HCT116 (cell line): ENCODE measurements around the gene INHBA. TPM values are rescaled to one million over a fixed set of nuclear protein-coding genes. Genes with fewer than 3 reads are reported as not detected.
A peak's percentile ranks its signal among the peaks of the same experiment; 100 is the strongest.

ENCODE experiments used
- ATAC-seq: fragments of 200-7000 bp; cut with Tn5 transposase; 2 replicates; pipeline ENCODE4 v1.9.1; 2020; ENCODE audit warnings: mild to moderate bottlenecking, moderate library complexity
- BruUV-seq: library from RNA; stranded (reverse); fragments of 400-500 nt; replicated peaks from 2 replicates; lab custom pipeline; 2021; lab: Mats Ljungman, UMichigan
- CTCF ChIA-PET: fragments of 300-600 bp; sonication (Branson Sonifier 250); formaldehyde crosslinking; loops from one replicate; lab custom pipeline; 2021; ENCODE audit warnings: antibody characterized with exemption; lab: Charles Lee
- POLR2A ChIA-PET: fragments of 300-600, 350-600 bp; sonication (Branson Sonifier 250); formaldehyde crosslinking; loops from one replicate; lab custom pipeline; 2021; ENCODE audit warnings: antibody characterized with exemption; lab: Charles Lee
- RAD21 ChIA-PET, 2 experiments: fragments of 300-600 bp; sonication (Branson Sonifier 250); formaldehyde crosslinking; loops; one replicate each; lab custom pipeline; 2023; ENCODE audit warnings: low total read pairs in 2 of 2; ENCODE audit not compliant: uncharacterized antibody in 2 of 2, unreplicated experiment in 2 of 2, low non-redundant PET in 1 of 2; lab: Charles Lee
- DNase-seq: peaks from one replicate; pipeline ENCODE4 v3.0.0-alpha.2; 2010; ENCODE audit warnings: low read depth, low spot score
- H2AFZ ChIP-seq: fragments of 200-600 bp; shearing (Covaris generic), sonication (generic); 2 replicates; pipeline ENCODE4 v1.6.1; 2017; ENCODE audit warnings: low read depth, mixed run types, mixed read lengths, antibody characterized with exemption, low read length; ENCODE audit not compliant: poor library complexity, severe bottlenecking
- H3K27ac ChIP-seq: 2 replicates; pipeline ENCODE4 v1.5.1; 2012; ENCODE audit warnings: low read depth, low read length
- H3K27me3 ChIP-seq: fragments of 200-600 bp; sonication (generic); 2 replicates; pipeline ENCODE4 v1.6.1; 2016; ENCODE audit warnings: mixed run types, low read length, mixed read lengths; ENCODE audit not compliant: insufficient read depth
- H3K36me3 ChIP-seq, 2 experiments: fragments of 200-500 bp in 1 of 2; fragments of 200-600 bp in 1 of 2; sonication (Bioruptor generic) in 1 of 2; sonication (generic) in 1 of 2; 2 replicates each; pipeline versions ENCODE4 v1.5.1 to v1.6.1; 2014 to 2016; ENCODE audit warnings: low read length in 2 of 2, inconsistent platforms in 1 of 2, mixed read lengths in 1 of 2, mixed run types in 1 of 2; ENCODE audit not compliant: insufficient read depth in 2 of 2, control insufficient read depth in 1 of 2
- H3K4me1 ChIP-seq, 2 experiments: fragments of 200-600 bp in 1 of 2; sonication (generic) in 1 of 2; 2 replicates each; pipeline versions ENCODE4 v1.5.1 to v1.6.1; 2012 to 2017; ENCODE audit warnings: low read length in 2 of 2, inconsistent platforms in 1 of 2, mild to moderate bottlenecking in 1 of 2, mixed read lengths in 1 of 2, mixed run types in 1 of 2, moderate library complexity in 1 of 2; ENCODE audit not compliant: insufficient read depth in 2 of 2, control insufficient read depth in 1 of 2
- H3K4me2 ChIP-seq: fragments of 200-600 bp; sonication (generic); 2 replicates; pipeline ENCODE4 v1.6.1; 2017; ENCODE audit warnings: mixed run types, low read length, mixed read lengths
- H3K4me3 ChIP-seq, 2 experiments: fragments of 200-600 bp in 1 of 2; sonication (generic) in 1 of 2; replicated peaks in 1 of 2; 2 replicates each; pipeline ENCODE4 v1.5.1; 2011 to 2016; ENCODE audit warnings: low read length in 2 of 2, control low read depth in 1 of 2, low read depth in 1 of 2, mild to moderate bottlenecking in 1 of 2, mixed read lengths in 1 of 2, mixed run types in 1 of 2
- H3K79me2 ChIP-seq: fragments of 200-600 bp; sonication (generic); 2 replicates; pipeline ENCODE4 v1.6.1; 2017; ENCODE audit warnings: mild to moderate bottlenecking, mixed run types, low read length, moderate library complexity, mixed read lengths; ENCODE audit not compliant: insufficient read depth
- H3K9ac ChIP-seq: fragments of 200-600 bp; sonication (generic); 2 replicates; pipeline ENCODE4 v1.6.1; 2016; ENCODE audit warnings: low read length, mixed read lengths
- H3K9me2 ChIP-seq: fragments of 200-600 bp; sonication (generic), shearing (Covaris generic); 2 replicates; pipeline ENCODE4 v1.6.1; 2017; ENCODE audit warnings: mixed run types, mild to moderate bottlenecking, moderate library complexity; ENCODE audit not compliant: insufficient read depth
- H3K9me3 ChIP-seq, 2 experiments: fragments of 200-500 bp in 1 of 2; fragments of 200-600 bp in 1 of 2; sonication (Bioruptor generic) in 1 of 2; sonication (generic) in 1 of 2; 2 replicates each; pipeline ENCODE4 v1.6.1; 2014 to 2017; ENCODE audit warnings: low read length in 2 of 2, mixed read lengths in 2 of 2, inconsistent platforms in 1 of 2, low read depth in 1 of 2, mild to moderate bottlenecking in 1 of 2, mixed run types in 1 of 2, moderate library complexity in 1 of 2; ENCODE audit not compliant: control insufficient read depth in 1 of 2, insufficient read depth in 1 of 2
- H4K20me1 ChIP-seq: fragments of 200-600 bp; sonication (generic), shearing (Covaris generic); 2 replicates; pipeline ENCODE4 v1.6.1; 2017; ENCODE audit warnings: mixed run types, mild to moderate bottlenecking, moderate library complexity; ENCODE audit not compliant: insufficient read depth
- ELF1 ChIP-seq: IDR thresholded peaks from 2 replicates; pipeline ENCODE4 v1.6.1; 2012; ENCODE audit warnings: low read depth, borderline replicate concordance
- EZH2 ChIP-seq: fragments of 200-600 bp; sonication (generic); IDR thresholded peaks from 2 replicates; pipeline ENCODE4 v1.6.1; 2017; ENCODE audit warnings: antibody characterized with exemption, mixed run types
- FOSL1 ChIP-seq: IDR thresholded peaks from 2 replicates; pipeline ENCODE4 v1.6.1; 2012; ENCODE audit warnings: low read depth
- POLR2AphosphoS5 ChIP-seq: IDR thresholded peaks from 2 replicates; pipeline ENCODE4 v1.6.1; 2011; ENCODE audit warnings: mild to moderate bottlenecking, low read depth, low read length, moderate library complexity
- RAD21 ChIP-seq: IDR thresholded peaks from 2 replicates; pipeline ENCODE4 v1.6.1; 2012; ENCODE audit warnings: low read depth, mild to moderate bottlenecking
- SIN3A ChIP-seq: IDR thresholded peaks from 2 replicates; pipeline ENCODE4 v1.6.1; 2012; ENCODE audit warnings: low read depth
- ZNF274 ChIP-seq: fragments of 200-500 bp; sonication (Bioruptor generic); IDR thresholded peaks from 2 replicates; pipeline ENCODE4 v1.6.1; 2014; ENCODE audit warnings: mild to moderate bottlenecking, low read depth, low read length, inconsistent platforms
- intact Hi-C: fragments of 100-400 bp; cut with micrococcal nuclease; formaldehyde crosslinking; loops from 2 replicates; pipeline ENCODE4 v1.10.0; 2022
- total RNA-seq: library from RNA; stranded (reverse); gene quantifications from one replicate; pipeline ENCODE4 v1.2.1, GENCODE V29; 2021; ENCODE audit not compliant: unreplicated experiment
- TF ChIP-seq, protein P1 (sequence below), 3 experiments: fragments of 200-600 bp in 1 of 3; sonication (generic) in 1 of 3; IDR thresholded peaks in 2 of 3; conservative IDR thresholded peaks in 1 of 3; 2 replicates each; pipeline ENCODE4 v1.5.1; 2012 to 2017; ENCODE audit warnings: low read depth in 2 of 3, low read length in 2 of 3, antibody characterized with exemption in 1 of 3, borderline replicate concordance in 1 of 3, control low read depth in 1 of 3, mild to moderate bottlenecking in 1 of 3, mixed read lengths in 1 of 3, mixed run types in 1 of 3, moderate library complexity in 1 of 3; ENCODE audit not compliant: insufficient read depth in 1 of 3

The INHBA gene
- total RNA-seq, 1 experiment from 2014 or later, result 0.10 TPM

DNA sequence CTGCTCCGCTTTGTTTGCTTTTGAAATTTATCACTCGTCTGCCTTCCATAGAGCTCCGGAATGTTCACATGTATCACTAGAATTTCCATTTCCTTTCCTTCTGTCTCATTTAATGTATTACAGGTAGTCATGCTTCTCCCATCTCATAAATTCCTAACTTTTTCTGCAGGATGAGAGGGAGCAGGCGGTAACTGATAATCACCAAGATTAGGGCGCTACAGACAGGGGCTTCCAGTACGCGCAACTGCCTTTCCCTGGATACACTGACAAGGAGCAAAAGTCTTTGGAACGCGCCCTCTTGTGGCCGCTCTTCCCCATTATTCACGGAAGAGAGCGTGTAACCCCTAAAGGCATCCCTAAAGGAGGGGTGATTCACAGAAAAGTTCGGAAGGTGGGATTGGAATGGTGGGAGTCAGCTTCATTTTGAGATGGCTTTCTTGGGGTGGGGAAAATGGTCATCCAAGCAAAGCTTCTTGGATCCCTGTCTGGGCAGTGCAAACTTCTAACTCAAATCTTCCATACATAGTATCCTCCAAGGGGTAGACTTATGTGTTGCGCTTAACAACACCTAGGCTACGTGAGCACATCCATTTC is 6.5 kb downstream of the INHBA start:
- RAD21 ChIA-PET, result no interaction called here
- H2AFZ ChIP-seq, result no peak overlapping the region
- POLR2A ChIA-PET, result no interaction called here
- no peak overlapping the region for H3K4me2 ChIP-seq
- no peaks in the 10 kb centered on the region for H3K79me2 ChIP-seq
- no TSS peak for BruUV-seq
- H3K4me1 ChIP-seq, result no peaks in the 10 kb centered on the region; a peak in 1 of 4 replicates
- H3K27me3 ChIP-seq, result no peaks in the 10 kb centered on the region
- ATAC-seq, result peak; percentile 90
- H3K9me3 ChIP-seq, result no peaks in the 10 kb centered on the region
- TF ChIP-seq, protein P1, sequence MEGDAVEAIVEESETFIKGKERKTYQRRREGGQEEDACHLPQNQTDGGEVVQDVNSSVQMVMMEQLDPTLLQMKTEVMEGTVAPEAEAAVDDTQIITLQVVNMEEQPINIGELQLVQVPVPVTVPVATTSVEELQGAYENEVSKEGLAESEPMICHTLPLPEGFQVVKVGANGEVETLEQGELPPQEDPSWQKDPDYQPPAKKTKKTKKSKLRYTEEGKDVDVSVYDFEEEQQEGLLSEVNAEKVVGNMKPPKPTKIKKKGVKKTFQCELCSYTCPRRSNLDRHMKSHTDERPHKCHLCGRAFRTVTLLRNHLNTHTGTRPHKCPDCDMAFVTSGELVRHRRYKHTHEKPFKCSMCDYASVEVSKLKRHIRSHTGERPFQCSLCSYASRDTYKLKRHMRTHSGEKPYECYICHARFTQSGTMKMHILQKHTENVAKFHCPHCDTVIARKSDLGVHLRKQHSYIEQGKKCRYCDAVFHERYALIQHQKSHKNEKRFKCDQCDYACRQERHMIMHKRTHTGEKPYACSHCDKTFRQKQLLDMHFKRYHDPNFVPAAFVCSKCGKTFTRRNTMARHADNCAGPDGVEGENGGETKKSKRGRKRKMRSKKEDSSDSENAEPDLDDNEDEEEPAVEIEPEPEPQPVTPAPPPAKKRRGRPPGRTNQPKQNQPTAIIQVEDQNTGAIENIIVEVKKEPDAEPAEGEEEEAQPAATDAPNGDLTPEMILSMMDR (IDR thresholded peaks at IDR 0.05 in 2 of 3, conservative IDR thresholded peaks at IDR 0.05 in 1 of 3; ENCODE audit: borderline replicate concordance in 1 of 3, insufficient read depth in 1 of 3, low read depth in 2 of 3, low read length in 2 of 3), result peak; percentile 30 to 75 (median 60); a peak in 5 of 6 replicates
- no peak for TF ChIP-seq POLR2AphosphoS5
- TF ChIP-seq ZNF274, result no peak
- TF ChIP-seq SIN3A, result no peak
- TF ChIP-seq ELF1, result no peak
- TF ChIP-seq RAD21, result peak; percentile 63
- TF ChIP-seq EZH2, result no peak
- TF ChIP-seq FOSL1, result no peak
- H4K20me1 ChIP-seq, result no peaks in the 10 kb centered on the region
- intact Hi-C loops, result loop anchor here (1.0 to 5.0 kb wide), 2 partner anchors 651 to 694 kb away; no protein-coding TSS in a partner anchor
- no peaks in the 10 kb centered on the region for H3K9me2 ChIP-seq
- H3K9ac ChIP-seq, result no peak overlapping the region
- no peaks in the 10 kb centered on the region for H3K36me3 ChIP-seq
- peak; percentile 39 for DNase-seq
- H3K27ac ChIP-seq, result no peak overlapping the region
- CTCF ChIA-PET, result interaction anchor here (0.9 to 1.7 kb wide), 3 partner anchors 9 to 1464 kb away, joined by 4 to 6 read pairs (median 4); no protein-coding TSS in a partner anchor
- no peak overlapping the region for H3K4me3 ChIP-seq
